ENCODE results near the gene CACNA2D3. TPM values are rescaled to one million over a fixed set of nuclear protein-coding genes. Genes with fewer than 3 reads are reported as not detected.

The CACNA2D3 gene
- total RNA-seq, 2 donors from 2014 or later, result 0.42 to 0.98 TPM

- Histone ChIP-seq H3K27ac (no peak overlapping the region), H3K27me3 (no peaks in the 10 kb centered on the region), H3K9me3 (no peaks in the 10 kb centered on the region), H3K4me1 (no peaks in the 10 kb centered on the region), H3K36me3 (no peaks in the 10 kb centered on the region), H3K9ac (ENCODE audit: low read depth in 2 of 2, low read length in 2 of 2) (no peak overlapping the region), H3K4me3 (no peak overlapping the region)
- TF ChIP-seq CTCF (IDR thresholded peaks at IDR 0.05), result no peak
- intact Hi-C loops (cut with DNase I), result loop anchor here (10.0 kb wide), 4 partner anchors 326 to 1036 kb away; partner anchors contain the start of gene WNT5A
- DNase-seq, result no peak
Measured at GRCh38 chr3:54859184-54859583, 736.8 kb downstream of the CACNA2D3 start.

GRCh38 chr3:54861248-54862067, 739.1 kb downstream of the CACNA2D3 start:
- H3K9me3 ChIP-seq, result no peaks in the 10 kb centered on the region
- no peak for DNase-seq
- no peaks in the 10 kb centered on the region for H3K27me3 ChIP-seq
- intact Hi-C loops (cut with DNase I), result no loop called here
- H3K36me3 ChIP-seq, result no peaks in the 10 kb centered on the region
- TF ChIP-seq CTCF (IDR thresholded peaks at IDR 0.05), result no peak
- no peak overlapping the region for H3K9ac ChIP-seq (ENCODE audit: low read depth in 2 of 2, low read length in 2 of 2)
- no peak overlapping the region for H3K27ac ChIP-seq
- no peak overlapping the region for H3K4me3 ChIP-seq
- H3K4me1 ChIP-seq, result no peaks in the 10 kb centered on the region

GRCh38 chr3:54862526-54862925, 740.2 kb downstream of the CACNA2D3 start:
- Histone ChIP-seq H3K9me3 (no peaks in the 10 kb centered on the region), H3K27ac (no peak overlapping the region), H3K36me3 (no peaks in the 10 kb centered on the region), H3K27me3 (no peaks in the 10 kb centered on the region), H3K4me1 (no peaks in the 10 kb centered on the region), H3K4me3 (no peak overlapping the region), H3K9ac (ENCODE audit: low read depth in 2 of 2, low read length in 2 of 2) (no peak overlapping the region)
- intact Hi-C loops (cut with DNase I), result no loop called here
- no peak for DNase-seq
- no peak for TF ChIP-seq CTCF (IDR thresholded peaks at IDR 0.05)

- H3K27ac ChIP-seq, result no peak overlapping the region
- no peaks in the 10 kb centered on the region for H3K27me3 ChIP-seq
- H3K4me3 ChIP-seq, result no peak overlapping the region
- TF ChIP-seq CTCF (IDR thresholded peaks at IDR 0.05), result no peak
- H3K9ac ChIP-seq (ENCODE audit: low read depth in 2 of 2, low read length in 2 of 2), result no peak overlapping the region
- H3K4me1 ChIP-seq, result no peaks in the 10 kb centered on the region
- intact Hi-C loops (cut with DNase I), result no loop called here
- no peak for DNase-seq
- H3K9me3 ChIP-seq, result no peaks in the 10 kb centered on the region
- no peaks in the 10 kb centered on the region for H3K36me3 ChIP-seq
Measured at GRCh38 chr3:54863366-54863765, 741.0 kb downstream of the CACNA2D3 start.

GRCh38 chr3:54863786-54864185, 741.4 kb downstream of the CACNA2D3 start:
- Histone ChIP-seq H3K4me3 (no peak overlapping the region), H3K9me3 (no peaks in the 10 kb centered on the region), H3K27me3 (no peaks in the 10 kb centered on the region), H3K9ac (ENCODE audit: low read depth in 2 of 2, low read length in 2 of 2) (no peak overlapping the region), H3K36me3 (no peaks in the 10 kb centered on the region), H3K4me1 (no peaks in the 10 kb centered on the region), H3K27ac (no peak overlapping the region)
- TF ChIP-seq CTCF (IDR thresholded peaks at IDR 0.05), result no peak
- DNase-seq, result no peak
- intact Hi-C loops (cut with DNase I), result no loop called here

Data from colonic mucosa (tissue), 4 donors.